Activated CD4-positive, alpha-beta T cell treated with anti-CD3 and anti-CD28 coated beads, Interleukin-2, Interleukin-4, amounts not matched to agents 100 ng/mL and 50 ng/mL, durations not matched to agents 16 hours and 8 hours (primary cell): ENCODE data around the gene RPEL1.

ENCODE experiments used
- DNase-seq: peaks from one replicate; pipeline ENCODE4 v3.0.0-alpha.2; 2020; ENCODE audit warnings: low spot score

RPEL1 gene

DNA sequence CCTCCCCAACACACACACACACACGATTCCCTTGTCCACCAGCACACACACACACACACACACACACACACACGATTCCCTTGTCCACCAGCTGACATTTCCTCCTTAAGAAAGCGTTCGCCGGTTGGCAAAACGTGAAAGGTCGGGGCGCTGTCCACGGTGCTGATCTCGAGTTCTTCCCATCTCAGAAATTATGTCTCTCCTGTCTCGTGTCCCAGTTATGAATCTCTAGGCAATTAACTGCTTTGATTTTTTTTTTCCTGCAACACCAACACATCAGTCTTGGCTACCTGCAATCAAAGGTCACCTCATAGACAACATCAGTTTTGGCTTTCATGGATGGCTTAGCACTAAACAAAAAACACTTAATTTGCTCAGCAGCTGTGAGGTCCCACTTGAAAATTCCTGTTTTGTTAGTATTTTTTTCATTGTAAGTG is 33.2 kb downstream of the RPEL1 start:
- peak; percentile 37 for DNase-seq

DNA sequence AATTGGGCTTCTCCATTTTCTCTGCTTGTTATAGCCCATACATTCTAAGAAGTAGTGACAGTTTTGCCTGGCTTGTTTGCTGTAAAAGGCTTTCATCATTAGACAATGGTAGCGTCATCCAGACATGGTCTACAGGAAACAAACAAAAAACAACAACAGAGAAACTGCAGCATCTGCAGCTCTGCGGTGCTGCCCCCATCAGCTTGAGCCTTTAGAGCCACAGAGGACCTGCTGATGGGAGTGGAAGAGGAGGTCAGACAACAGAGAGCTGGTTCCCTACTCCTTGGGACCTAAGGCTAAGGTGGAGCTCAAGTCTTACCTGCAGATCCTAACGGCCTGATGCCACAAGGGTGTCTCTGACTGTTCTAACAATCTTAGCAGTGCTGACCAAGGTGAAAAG is 34.3 kb downstream of the RPEL1 start:
- no peak for DNase-seq

DNA sequence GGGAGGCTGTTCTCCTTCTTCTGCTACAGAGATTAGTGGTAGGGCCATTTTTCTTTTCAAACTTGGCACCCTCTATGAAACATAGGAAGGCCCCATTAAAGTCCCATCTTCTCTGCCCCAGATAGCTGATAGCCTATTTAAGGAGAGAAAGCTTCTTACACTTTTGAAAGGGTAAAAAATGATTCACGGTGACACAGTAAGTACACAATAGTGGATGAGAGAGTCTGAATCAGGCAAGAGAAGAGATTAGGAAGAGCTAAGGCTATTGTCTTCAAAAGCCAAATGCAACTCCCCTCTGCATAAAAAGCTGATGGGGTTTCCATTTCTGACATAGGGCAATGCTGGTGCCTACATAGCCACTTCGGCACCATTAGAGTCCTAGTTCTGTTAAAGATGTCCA is 34.8 kb downstream of the RPEL1 start:
- no peak for DNase-seq

DNA sequence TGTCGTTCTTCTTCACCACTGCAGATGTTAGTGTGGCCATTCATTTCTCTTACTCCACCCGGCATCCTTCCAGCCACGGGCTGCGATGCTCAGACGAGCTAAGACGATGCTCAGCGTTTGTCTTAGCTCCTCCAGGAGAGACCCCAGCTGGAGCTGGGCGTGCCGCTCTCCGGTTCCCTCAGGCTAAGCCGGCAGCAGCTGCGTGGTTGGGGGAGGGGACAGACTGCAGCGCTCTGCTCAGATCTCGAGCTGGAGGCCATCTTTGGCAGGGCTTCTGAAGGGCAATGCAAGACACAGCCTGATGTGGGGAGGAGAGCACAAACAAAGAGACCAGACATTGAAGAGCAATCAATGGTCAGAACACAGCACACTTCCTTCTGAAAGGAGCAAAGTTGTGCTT is 36.1 kb downstream of the RPEL1 start:
- DNase-seq: no peak

DNA sequence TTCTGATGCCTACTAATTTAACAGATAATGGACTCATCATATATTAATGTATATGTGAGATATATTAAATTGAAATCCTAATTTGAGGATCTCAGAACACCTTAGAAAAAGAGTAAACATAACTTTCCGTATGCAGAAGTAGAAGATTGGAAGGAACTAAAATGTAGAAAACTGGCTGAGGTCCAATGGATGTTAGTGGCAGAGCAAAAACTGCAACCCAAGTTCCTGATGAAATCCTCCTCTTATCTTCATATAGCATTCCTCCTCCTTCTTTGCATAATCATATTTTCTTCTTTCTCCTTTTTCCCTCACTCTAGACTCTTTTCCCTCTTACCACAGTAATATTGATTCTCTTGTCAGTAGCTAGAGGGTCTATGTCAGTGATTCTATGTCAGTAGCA is 37.3 kb downstream of the RPEL1 start:
- no peak for DNase-seq

DNA sequence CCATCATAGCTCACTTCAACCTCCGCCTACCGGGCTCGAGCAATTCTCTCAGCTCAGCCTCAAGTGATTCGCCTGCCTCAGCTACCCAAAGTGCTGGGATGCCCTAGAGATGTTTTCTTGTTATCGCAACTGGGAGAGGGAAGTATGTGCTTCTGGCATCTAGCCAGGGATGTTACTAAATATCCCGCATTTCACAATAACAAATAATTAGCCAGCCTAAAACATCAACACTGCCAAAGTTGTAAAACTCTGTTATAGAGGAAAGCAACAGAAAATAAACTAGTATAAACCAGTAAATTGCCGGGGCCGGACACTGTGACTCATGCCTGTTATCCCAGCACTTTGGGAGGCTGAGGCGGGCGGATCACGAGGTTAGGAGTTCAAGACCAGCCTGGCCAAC is 38.5 kb downstream of the RPEL1 start:
- no peak for DNase-seq

DNA sequence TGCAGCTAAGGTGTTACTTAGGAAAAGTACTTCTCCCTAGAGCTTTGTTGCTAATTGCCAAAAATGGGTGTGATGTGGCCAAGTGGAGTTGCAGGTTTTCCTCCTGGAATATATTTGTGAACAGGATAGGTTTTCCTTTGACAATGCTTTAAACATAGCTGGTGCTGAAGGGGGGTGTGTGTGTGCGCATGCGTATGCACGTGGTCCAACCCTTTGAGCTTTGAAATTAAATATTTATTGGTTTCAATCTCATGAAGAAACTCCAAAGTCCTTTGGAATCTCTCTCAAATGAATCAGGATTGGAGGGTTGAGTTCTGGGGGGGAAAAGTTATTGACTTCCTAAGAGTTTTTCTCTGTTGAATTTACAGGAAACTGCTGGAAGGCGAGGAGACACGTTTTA is 42.3 kb downstream of the RPEL1 start:
- no peak for DNase-seq

DNA sequence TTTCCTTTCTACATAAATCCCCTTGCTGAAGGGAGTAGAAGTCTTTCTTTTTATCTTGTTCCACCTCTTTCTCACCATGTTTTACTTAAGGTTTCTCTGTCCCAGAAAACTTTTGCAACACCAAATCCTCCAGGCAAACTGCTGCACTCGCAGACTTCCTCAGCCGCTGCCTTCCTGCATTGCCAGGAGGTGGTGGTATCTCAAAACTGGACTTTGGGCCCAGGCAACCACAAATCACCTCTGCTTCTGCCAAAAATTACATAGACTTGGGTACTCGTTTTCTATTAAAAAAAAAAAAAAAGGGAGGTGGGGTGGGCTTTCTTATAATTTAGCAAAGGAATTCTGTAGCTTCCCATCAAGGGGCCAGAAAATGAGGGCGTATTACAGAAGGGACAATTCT is 45.9 kb downstream of the RPEL1 start:
- no peak for DNase-seq

DNA sequence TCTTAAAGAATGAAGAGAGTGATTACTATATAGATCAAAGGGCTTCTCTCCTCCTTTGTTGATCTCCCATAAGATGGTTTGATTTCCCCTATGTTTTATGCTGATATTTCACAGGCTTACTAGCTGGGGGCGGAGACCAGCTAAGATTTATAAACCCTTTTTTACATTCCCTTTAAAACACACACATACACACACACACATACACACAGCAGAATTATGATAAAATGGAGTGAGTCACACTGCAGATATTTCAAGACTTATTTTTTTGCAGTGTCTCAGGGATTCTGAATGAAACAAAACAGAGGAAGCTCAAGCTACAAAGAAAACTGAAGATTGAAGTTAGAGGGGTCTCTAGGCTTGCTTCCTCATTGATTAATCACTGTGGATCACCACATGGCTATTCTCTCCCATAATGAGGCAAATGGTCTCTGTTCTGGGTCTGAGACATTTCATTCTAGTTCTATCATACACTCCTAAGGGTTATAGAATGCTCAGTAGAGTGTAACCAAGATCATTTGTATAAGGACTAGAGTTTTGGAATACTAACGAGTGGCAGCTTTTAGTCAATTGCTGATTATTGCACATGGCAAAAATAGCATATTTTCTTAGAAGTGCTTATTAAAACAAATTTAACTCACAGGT is 49.8 kb downstream of the RPEL1 start:
- DNase-seq: no peak
